HepG2 (cell line): ENCODE results near the gene CYP4F22.

ENCODE experiments used
- MAFG ChIP-seq: sonication (generic); formaldehyde crosslinking; IDR thresholded peaks from 2 replicates; pipeline ENCODE4 v1.5.1; 2020; ENCODE audit warnings: mild to moderate bottlenecking, missing genetic modification reagents
- RFX5 ChIP-seq: IDR thresholded peaks from 2 replicates; pipeline ENCODE4 v1.6.1; 2011; ENCODE audit warnings: low read depth, low read length, improper control_type of control experiment
- ZNF687 ChIP-seq: sonication (generic); formaldehyde crosslinking; IDR thresholded peaks from 2 replicates; pipeline ENCODE4 v1.5.1; 2020; ENCODE audit warnings: mild to moderate bottlenecking, missing genetic modification reagents, moderate library complexity

DNA sequence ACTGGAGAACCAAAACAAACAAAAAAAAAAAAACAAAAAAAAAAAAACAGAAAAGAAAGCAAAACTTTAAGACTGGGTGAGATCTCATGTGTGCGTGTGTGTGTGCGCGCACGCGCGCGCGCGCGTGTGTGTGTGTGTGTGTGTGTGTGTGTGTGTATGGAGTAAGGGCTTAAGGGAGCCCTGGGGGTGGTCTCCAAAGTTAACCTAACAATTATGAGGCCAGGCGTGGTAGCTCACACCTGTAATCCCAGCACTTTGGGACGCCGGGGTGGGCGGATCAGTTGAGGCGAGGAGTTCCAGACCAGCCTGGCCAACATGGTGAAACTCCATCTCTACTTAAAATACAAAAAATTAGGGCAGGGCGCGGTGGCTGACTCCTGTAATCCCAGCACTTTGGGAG lies 46.7 kb downstream of the CYP4F22 start:
- no peak for TF ChIP-seq RFX5
- TF ChIP-seq ZNF687 = no peak
- TF ChIP-seq MAFG (CRISPR knock-in tag) = no peak
